HCT116 (cell line): ENCODE data around the gene PPP1R3G.

ENCODE experiments used
- POLR2A ChIP-seq: IDR thresholded peaks from 2 replicates; pipeline ENCODE4 v1.7.0; 2011; ENCODE audit warnings: borderline replicate concordance; ENCODE audit not compliant: insufficient read depth, insufficient read length; ENCODE audit errors: extremely low read depth
- SRF ChIP-seq: IDR thresholded peaks from 2 replicates; pipeline ENCODE4 v1.6.1; 2012; ENCODE audit warnings: low read depth
- ZNF274 ChIP-seq: fragments of 200-500 bp; sonication (Bioruptor generic); IDR thresholded peaks from 2 replicates; pipeline ENCODE4 v1.6.1; 2014; ENCODE audit warnings: mild to moderate bottlenecking, low read depth, low read length, inconsistent platforms

- TF ChIP-seq POLR2A (no peak), SRF (no peak), ZNF274 (no peak)
Observed at GRCh38 chr6:5122504-5123112, 37.5 kb downstream of the PPP1R3G start.
